GM21526 (cell line): ENCODE data around the gene CNTNAP5.
A peak's percentile ranks its signal among the peaks of the same experiment; 100 is the strongest.

Experiments
- ATAC-seq: cut with Tn5 transposase; IDR thresholded peaks from one replicate; pipeline ENCODE4 v1.9.1; 2021; ENCODE audit warnings: moderate library complexity; ENCODE audit not compliant: unreplicated experiment, low FRiP score

The CNTNAP5 gene

DNA sequence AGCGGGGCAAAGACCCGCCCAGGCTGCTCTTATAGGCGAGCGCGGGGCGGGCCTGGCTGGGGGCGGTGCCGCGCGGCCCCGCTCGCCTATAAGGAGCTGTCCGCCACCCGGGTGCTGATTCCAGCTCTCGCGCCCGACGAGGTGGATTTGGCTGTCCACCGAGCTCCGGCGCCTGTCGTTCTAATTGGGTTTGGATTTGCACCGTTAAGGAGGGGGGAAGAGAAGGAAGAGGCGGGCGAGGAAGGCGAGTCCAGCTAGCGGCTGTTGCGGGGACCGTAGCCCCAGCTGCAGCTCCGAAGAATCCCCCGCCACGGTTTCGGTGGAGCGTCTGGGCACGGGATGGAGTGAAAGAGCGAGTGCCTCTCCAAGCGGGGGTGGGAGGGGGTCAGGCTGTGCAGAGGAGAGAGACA, at the start of gene CNTNAP5:
Gene CNTNAP5 (plus strand): TSS at position 117 of the 410 bp plus-strand sequence. CDS start 364 bp downstream, outside the sequence.
- no peak for ATAC-seq

GRCh38 chr2:123976054-123976648, 48.9 kb upstream of the CNTNAP5 start:
- no peak for ATAC-seq

DNA sequence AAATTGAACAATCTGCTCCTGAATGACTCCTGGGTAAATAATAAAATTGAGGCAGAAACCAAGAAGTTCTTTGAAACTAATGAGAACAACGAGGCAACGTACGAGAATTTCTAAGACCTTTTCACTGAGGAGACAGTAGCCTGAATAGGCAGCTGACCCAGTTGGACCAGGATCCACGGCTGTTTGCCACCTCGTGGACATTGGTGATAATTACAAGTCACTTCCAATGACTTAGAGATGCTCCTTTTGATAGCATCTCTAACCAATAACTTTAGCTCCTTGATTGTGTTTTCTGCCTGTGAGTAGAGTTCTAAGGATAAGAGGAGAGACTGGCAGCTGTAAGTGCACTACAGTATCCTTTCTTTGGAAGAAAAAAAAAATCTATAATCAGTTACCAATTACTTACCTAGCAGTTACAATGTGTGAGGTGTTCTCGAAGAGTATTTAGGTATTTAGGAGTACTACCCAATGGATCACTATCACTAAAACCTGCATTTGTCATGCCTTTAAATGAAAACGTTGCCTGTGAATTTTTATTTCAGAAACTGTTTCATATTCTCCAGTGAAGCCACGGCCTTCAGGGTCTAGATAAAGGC, 31.3 kb upstream of the CNTNAP5 start:
- peak; percentile 78 for ATAC-seq

DNA sequence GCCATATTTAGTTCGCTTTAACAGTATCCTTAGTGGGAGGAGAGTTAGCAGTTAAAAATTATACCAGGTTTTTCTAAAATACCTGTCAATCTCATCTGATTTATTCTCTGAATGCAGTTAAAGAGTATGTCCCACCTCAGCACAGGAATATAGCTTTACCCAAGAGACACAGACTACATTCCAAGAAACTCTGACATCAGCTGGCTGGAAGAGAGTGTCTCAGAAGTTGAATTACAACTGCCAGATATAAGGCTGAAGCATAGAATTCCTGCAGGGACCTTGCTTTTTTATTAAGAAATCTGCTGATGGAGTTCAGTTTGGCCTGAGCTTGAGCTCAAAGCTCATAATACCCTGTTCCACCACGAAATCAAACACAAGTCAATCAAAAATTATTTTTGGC, 25.4 kb upstream of the CNTNAP5 start:
- ATAC-seq, result no peak

DNA sequence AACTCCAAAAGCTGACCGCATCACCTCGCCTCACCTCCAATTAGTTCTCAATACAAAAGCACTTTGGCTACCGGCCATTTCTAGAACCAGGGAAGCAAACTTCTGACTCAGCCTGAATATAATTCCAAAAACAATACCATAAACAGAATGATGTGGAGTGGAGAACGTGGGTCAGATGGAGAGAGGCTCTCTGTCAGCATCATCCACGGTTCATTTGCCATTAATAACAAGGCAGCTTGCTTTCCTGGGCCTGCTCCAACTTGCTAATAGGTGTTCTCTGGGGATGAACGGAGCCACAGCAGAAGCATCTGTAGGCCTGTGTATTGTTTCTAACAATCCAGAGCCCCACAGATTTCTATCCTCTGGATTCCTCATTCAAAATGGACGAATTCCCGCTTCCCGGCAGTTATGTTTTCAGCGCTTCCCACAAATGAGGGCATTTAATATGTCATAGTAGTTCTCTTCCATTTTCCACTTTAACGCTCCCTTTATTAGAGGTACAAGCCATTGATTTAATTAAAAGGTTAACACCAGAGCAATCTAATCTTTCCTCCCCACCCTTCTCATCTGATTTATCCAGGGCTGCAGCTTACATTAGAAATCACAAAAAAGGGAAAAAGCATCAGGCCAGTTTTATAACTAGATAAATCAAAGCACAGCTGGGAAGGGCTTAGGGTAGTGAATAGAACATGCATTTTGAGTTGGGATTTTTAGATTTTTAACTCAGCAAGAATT, 23.2 kb upstream of the CNTNAP5 start:
- no peak for ATAC-seq

DNA sequence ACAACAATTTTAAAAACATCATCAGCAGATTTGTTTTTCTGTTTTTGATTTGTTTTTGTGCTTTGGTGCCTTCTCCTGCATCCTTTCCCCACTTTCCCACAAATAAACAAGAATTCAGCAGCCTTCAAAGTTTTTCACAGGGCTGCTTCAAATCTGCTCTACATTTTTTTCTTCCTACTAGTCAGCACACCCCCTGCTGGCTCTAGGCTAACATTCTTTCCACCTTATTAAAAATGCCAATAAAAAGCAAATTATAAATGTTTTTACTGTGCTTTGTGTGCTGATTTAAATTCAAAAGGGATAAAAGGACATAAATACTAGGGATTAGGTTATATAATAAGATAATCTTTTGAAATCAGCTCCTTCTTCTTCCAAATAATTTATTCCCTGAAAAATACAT, 6.2 kb upstream of the CNTNAP5 start:
- no peak for ATAC-seq

- ATAC-seq, result no peak
Observed at GRCh38 chr2:124024561-124025170, 421 bp upstream of the CNTNAP5 start.

DNA sequence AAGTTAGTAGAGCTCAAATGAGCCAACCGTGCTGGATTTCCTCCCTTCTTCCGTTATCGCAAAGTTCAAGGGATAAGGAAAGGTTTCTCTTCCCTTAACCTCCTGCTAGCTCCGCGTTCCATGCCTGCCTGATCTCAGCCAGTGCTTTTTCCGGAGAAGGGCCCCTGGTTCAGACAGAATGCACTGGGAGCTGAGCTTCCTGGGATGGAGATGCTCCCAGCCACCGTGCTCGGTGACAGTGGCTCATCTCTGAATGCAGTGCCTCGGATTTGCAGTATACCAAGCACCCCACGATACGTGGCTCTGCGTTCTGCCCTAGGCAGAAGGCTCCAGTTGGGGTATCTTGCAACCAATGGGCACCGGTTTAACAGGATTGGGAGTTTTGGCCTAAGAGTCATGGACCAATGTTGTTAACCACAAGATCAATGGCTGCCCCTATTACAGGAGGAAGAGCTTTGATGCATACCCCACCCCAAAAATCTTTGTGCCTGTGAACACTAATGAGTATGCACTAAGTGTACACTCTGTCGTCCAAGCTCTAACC, 876 bp downstream of the CNTNAP5 start:
- no peak for ATAC-seq

- no peak for ATAC-seq
Observed at GRCh38 chr2:124026503-124026902, 1.4 kb downstream of the CNTNAP5 start.

GRCh38 chr2:124027182-124027581, 2.1 kb downstream of the CNTNAP5 start:
- ATAC-seq, result peak; percentile 88

DNA sequence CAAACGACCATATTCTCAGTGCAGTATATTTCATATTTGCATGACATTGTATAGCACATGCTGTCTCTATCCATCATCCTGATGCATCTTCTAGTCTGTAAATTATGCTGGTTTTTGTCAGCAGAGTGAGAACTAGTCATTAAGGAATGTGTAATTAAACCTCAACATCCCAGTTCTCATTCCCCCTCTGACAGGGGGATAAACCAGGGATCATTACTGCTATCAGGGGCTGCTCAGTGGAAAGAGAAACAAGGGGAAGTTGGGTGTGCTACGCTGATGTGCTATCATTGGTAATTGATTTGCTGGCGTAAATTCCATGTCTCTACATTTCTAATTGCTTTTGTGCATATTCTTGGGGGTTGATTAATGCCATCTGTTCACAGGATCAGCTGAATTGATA, 7.7 kb downstream of the CNTNAP5 start:
- no peak for ATAC-seq

DNA sequence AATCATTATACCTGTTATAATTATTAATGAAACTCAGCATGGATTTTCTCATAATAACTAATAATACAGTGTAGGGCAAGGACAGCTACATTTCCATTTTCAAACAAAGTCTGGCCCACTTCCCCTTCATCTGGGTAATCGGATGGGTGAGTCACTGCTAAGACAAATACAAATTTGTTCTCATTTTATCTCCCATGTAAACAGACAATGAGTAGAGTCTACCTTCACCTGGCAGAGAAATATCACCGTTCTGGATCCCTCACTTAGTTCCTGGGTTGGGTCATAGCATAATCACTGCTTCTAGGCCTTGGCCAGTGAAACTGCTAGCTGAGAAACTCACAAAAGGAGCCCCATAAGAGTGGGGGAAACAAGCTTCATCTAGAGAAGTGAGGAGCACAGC, 9.2 kb downstream of the CNTNAP5 start:
- no peak for ATAC-seq

DNA sequence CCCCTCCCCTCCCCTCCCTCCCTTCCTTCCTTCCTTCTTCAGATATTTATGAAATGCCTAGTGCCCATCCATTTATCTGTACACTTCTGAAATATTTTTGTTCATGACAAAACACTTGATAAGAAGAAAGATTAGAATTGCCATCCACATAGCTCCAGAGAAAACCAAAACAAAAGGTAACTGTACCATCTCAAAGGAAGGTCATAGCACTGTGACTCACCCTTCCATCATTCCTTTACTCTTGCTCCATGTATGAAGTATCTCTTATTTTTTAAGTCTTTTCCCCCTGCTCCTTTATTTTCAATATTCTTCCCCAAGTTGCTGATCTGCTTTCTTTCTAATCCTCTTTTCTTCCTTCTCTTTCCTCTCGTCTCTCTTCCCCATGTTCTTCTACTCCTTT, 9.9 kb downstream of the CNTNAP5 start:
- ATAC-seq, result no peak

- ATAC-seq, result no peak
Observed at GRCh38 chr2:124039032-124039431, 13.9 kb downstream of the CNTNAP5 start.

DNA sequence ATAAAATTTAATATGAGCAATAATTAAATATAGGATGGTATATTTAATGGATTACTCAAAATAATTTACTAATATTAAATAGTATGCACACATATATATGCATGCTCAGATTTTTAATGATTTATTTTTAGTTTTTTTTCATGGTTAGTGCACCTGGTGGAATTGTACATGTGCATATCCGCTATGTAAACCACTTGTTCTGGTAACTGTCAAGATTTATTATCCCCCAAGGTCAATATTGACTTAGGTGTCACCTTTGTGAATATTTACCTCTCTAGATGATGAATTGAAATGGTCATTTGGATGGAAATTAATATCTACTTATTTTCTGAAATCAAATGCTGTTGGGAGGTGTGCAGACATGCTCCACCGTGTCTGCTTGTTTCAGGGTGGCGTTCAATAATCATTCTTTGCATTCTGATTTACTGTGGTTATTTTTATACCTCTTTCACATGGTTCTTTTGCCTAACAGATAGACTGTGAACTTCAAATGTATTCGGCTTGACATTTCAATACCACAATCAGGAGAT, 14.7 kb downstream of the CNTNAP5 start:
- ATAC-seq, result no peak

DNA sequence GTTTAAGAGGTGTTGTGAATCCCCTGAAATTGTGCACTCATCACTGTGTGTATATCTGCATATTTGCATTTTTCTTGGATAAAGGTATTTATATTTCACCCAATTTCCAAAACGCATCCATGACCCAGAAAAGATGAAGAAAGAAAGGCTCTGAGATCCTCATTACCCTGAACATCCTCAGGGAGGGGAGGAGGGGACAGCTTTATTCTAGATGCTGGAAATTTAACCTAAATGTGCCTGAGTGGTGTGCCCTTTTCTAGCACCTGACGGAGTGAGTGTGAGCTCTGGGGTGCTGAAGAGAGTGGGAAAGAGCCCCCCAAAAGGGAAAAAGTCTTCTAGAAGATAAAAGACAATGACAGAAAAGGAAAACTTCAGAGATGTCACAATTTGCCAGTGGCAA, 20.8 kb downstream of the CNTNAP5 start:
- no peak for ATAC-seq

GRCh38 chr2:124046332-124046731, 21.2 kb downstream of the CNTNAP5 start:
- no peak for ATAC-seq

DNA sequence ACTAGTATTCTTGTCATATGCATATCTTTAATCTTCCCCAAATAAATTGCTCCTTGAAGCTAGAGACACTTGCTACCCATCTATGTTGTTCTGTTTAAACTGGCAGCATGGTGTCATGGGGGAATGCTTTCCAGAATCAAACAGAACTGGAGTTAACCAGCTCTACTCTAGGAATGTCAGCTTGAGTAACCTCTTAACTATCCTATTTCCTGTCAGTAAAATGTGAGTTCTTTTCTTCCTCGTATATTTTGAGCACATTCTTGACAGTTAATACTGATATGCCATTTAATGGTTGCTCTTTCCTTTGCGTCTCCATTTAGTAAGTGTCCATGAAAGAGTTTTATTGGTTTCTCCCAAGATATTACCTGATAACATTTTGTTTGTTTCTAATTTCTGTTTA, 23.0 kb downstream of the CNTNAP5 start:
- no peak for ATAC-seq

DNA sequence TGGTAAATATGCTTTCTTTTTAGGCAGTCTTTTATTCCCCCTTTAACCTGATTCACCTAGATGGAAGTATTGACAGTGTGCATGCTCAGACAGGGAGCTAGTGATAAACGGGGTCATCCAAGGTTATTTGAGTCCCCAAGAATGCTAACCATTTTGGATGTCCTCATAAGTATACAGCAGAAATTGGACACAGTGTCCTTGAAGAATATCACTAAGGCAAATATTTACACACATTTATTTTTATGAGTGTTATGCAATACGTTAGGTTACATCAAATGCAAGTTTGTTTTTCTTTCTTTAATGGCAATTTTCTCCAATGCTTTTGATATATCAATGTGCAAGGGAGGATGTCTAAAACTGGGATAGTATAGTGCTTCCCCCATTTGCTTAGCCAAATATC, 23.6 kb downstream of the CNTNAP5 start:
- no peak for ATAC-seq

GRCh38 chr2:124049136-124049535, 24.0 kb downstream of the CNTNAP5 start:
- no peak for ATAC-seq
